BE2C (cell line): ENCODE measurements around the gene PHLPP2.

ENCODE experiments used
- DNase-seq: peaks from one replicate; pipeline ENCODE4 v3.0.0-alpha.2; 2020
- H3K27me3 ChIP-seq: fragments of 250-450 bp; sonication (Bioruptor Pico); 2 replicates; pipeline ENCODE4 v1.5.1; 2020; ENCODE audit warnings: mild to moderate bottlenecking
- H3K36me3 ChIP-seq: fragments of 250-450 bp; sonication (Bioruptor Pico); 2 replicates; pipeline ENCODE4 v1.5.1; 2020; ENCODE audit warnings: mild to moderate bottlenecking
- H3K4me1 ChIP-seq: fragments of 250-450 bp; sonication (Bioruptor Pico); 2 replicates; pipeline ENCODE4 v1.5.1; 2020
- H3K4me3 ChIP-seq: 2 replicates; pipeline ENCODE4 v1.5.1; 2011; ENCODE audit warnings: low read depth, low read length
- H3K9me3 ChIP-seq: fragments of 250-450 bp; sonication (Bioruptor Pico); 2 replicates; pipeline ENCODE4 v1.5.1; 2020
- TF ChIP-seq, protein P1 (sequence below): IDR thresholded peaks from 2 replicates; pipeline ENCODE4 v1.5.1; 2012; ENCODE audit warnings: mild to moderate bottlenecking, low read depth, low read length

Gene PHLPP2

DNA sequence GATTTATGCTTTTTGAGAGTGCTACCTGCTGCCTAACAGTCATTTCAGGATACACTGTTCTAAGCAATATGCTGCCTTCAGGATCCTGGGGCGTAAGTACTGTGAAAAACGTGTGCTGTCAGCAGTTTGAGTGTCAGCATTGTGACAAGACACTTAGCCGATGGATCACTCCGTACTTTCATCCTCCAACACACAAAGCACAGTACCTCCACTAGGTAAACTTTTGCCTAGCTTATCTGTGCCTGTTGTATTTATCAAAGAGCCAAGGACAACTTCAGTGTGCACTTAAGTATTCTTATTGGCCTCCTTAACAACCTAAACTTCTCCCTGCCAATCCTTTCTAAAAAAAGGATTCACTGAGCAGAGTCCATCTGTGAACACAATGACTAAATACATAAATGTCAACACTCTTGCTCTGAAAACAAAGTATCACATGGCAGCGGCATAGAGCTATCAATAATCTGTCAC is 33.8 kb upstream of the PHLPP2 start:
- no peaks in the 10 kb centered on the region for H3K9me3 ChIP-seq
- no peaks in the 10 kb centered on the region for H3K4me1 ChIP-seq
- H3K36me3 ChIP-seq, result peaks cover 61% of the 10 kb centered on the region
- TF ChIP-seq, protein P1, sequence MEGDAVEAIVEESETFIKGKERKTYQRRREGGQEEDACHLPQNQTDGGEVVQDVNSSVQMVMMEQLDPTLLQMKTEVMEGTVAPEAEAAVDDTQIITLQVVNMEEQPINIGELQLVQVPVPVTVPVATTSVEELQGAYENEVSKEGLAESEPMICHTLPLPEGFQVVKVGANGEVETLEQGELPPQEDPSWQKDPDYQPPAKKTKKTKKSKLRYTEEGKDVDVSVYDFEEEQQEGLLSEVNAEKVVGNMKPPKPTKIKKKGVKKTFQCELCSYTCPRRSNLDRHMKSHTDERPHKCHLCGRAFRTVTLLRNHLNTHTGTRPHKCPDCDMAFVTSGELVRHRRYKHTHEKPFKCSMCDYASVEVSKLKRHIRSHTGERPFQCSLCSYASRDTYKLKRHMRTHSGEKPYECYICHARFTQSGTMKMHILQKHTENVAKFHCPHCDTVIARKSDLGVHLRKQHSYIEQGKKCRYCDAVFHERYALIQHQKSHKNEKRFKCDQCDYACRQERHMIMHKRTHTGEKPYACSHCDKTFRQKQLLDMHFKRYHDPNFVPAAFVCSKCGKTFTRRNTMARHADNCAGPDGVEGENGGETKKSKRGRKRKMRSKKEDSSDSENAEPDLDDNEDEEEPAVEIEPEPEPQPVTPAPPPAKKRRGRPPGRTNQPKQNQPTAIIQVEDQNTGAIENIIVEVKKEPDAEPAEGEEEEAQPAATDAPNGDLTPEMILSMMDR, result no peak
- no peaks in the 10 kb centered on the region for H3K27me3 ChIP-seq
- no peak overlapping the region for H3K4me3 ChIP-seq
- no peak for DNase-seq

DNA sequence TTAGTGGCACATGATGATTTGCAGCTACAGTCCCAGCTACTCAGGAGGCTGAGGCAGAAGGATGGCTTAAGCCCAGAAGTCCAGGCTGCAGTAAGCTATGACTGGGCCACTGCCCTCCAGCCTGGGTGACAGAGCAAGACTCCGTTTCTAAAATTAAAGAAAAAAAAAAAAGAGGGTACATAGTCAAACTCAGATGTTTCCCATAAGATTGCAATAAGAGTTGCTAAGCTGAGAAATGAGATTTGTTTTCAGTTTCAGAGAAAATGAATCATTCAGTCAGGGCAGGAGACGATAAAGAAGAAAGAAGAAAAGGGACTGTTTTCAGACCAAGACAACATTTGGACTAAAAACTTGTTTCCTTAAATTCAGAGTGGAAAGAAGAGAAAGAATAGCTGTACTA is 30.2 kb upstream of the PHLPP2 start:
- H3K36me3 ChIP-seq, result peaks cover 59% of the 10 kb centered on the region
- TF ChIP-seq, protein P1, result no peak
- no peaks in the 10 kb centered on the region for H3K9me3 ChIP-seq
- H3K4me1 ChIP-seq, result no peaks in the 10 kb centered on the region
- no peak for DNase-seq
- no peak overlapping the region for H3K4me3 ChIP-seq
- no peaks in the 10 kb centered on the region for H3K27me3 ChIP-seq

DNA sequence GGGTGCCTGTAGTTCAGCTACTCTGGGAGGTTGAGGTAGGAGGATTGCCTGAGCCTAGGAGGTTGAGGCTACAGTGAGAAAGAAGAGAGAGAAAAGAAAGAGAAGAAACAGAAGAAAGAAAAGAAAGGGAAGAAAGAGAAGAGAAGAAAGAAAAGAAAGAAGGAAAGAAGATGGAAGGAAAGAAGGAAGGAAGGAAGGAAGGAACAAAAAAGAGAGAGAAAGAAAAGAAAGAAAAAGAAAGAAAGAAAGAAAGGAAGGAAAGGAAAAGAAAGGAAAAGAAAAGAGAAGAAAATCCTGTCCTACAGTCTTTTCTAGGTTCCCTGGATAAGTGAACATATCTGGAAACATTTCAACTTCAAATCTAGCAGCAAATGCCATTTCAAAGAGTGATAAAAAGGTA is 29.6 kb upstream of the PHLPP2 start:
- TF ChIP-seq, protein P1, result no peak
- peaks cover 60% of the 10 kb centered on the region for H3K36me3 ChIP-seq
- no peaks in the 10 kb centered on the region for H3K9me3 ChIP-seq

DNA sequence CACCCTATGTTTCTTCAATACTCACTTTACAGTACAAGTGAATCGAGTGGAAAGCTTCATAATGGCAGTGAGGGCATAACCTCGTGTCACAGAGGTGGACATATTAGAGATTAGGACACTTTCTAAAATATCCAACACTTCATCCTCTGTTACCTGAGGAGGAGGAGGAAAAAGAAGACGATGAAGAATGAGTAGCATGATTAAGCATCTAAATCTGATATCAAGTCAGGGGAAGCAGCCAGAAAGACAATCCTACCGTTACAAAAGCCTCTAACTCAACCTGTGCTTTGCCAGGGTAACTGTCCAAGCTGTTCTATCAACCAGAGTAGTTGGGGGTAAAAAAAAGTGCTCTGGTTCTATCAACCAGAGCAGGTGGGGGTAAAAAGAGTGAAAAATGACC is 23.7 kb upstream of the PHLPP2 start:
- peaks cover 51% of the 10 kb centered on the region for H3K36me3 ChIP-seq

More for the DNA sequence above, 29.6 kb upstream of the PHLPP2 start:
- no peak for DNase-seq
- Histone ChIP-seq H3K4me3 (no peak overlapping the region), H3K4me1 (no peaks in the 10 kb centered on the region), H3K27me3 (no peaks in the 10 kb centered on the region)

DNA sequence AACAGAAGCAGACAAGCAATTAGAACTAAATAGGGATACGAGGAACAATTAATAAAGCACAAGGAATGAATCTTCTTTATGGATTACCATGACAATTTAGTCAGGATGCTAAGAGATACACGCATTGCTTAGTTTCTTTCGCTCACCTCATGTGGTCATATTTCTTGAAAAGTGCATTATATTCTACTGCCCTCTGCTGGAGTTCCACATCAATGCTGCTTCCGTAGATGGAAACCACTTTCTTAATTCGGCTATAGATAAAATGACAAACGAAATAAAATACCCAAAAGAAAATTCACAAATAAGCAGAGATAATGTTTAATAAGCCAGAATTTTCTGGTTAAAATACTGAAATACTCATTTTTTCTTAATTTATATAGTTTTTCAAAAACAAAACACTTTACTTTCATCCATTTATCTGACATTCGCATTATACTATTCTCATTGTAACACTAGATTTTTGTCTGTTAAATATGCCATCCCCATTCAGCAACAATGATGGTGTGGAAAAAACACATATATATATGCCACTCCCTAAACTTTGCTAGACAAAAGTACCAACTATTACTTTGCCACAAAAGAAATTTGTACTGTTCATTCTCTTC is 22.0 kb upstream of the PHLPP2 start:
- Histone ChIP-seq H3K9me3 (no peaks in the 10 kb centered on the region), H3K4me1 (no peaks in the 10 kb centered on the region), H3K27me3 (no peaks in the 10 kb centered on the region), H3K4me3 (no peak overlapping the region), H3K36me3 (peaks cover 42% of the 10 kb centered on the region)
- TF ChIP-seq, protein P1, result peak; percentile 86
- no peak for DNase-seq

More for the DNA sequence above, 23.7 kb upstream of the PHLPP2 start:
- no peak for DNase-seq
- H3K9me3 ChIP-seq, result no peaks in the 10 kb centered on the region
- no peaks in the 10 kb centered on the region for H3K4me1 ChIP-seq
- H3K4me3 ChIP-seq, result no peak overlapping the region
- H3K27me3 ChIP-seq, result no peaks in the 10 kb centered on the region
- TF ChIP-seq, protein P1, result no peak

DNA sequence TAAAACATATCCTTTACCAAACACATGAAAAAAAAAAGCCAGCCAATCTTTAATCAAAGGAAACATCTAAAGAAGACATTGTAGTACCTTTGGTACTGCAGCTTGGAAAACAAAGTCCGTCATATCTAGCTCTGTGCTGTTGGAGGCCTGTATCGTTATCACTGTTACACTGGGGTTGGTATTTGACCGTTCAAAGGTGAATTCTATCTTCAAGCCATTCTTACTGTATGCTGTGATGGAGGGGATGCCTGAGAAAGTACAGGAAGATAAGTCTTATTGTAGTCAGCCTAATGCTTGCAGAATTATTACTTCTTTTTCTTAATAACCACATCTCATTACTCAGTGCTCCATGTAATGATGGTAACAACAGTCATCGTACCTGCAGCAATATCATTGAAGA is 14.4 kb upstream of the PHLPP2 start:
- no peak overlapping the region for H3K4me3 ChIP-seq
- H3K27me3 ChIP-seq, result no peaks in the 10 kb centered on the region
- no peaks in the 10 kb centered on the region for H3K4me1 ChIP-seq
- TF ChIP-seq, protein P1, result no peak
- H3K9me3 ChIP-seq, result no peaks in the 10 kb centered on the region
- H3K36me3 ChIP-seq, result peaks cover 45% of the 10 kb centered on the region
- no peak for DNase-seq
